ENCODE data around the gene FBXW4.

Gene FBXW4, protein sequence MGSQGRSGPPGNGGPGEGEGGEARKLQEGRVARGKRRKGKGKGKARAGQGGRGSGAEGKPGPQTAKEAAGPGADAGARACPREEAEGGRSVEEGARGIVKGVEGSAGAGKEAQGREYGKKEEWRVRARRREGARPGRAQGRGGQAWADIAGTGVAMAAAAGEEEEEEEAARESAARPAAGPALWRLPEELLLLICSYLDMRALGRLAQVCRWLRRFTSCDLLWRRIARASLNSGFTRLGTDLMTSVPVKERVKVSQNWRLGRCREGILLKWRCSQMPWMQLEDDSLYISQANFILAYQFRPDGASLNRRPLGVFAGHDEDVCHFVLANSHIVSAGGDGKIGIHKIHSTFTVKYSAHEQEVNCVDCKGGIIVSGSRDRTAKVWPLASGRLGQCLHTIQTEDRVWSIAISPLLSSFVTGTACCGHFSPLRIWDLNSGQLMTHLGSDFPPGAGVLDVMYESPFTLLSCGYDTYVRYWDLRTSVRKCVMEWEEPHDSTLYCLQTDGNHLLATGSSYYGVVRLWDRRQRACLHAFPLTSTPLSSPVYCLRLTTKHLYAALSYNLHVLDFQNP

DNA sequence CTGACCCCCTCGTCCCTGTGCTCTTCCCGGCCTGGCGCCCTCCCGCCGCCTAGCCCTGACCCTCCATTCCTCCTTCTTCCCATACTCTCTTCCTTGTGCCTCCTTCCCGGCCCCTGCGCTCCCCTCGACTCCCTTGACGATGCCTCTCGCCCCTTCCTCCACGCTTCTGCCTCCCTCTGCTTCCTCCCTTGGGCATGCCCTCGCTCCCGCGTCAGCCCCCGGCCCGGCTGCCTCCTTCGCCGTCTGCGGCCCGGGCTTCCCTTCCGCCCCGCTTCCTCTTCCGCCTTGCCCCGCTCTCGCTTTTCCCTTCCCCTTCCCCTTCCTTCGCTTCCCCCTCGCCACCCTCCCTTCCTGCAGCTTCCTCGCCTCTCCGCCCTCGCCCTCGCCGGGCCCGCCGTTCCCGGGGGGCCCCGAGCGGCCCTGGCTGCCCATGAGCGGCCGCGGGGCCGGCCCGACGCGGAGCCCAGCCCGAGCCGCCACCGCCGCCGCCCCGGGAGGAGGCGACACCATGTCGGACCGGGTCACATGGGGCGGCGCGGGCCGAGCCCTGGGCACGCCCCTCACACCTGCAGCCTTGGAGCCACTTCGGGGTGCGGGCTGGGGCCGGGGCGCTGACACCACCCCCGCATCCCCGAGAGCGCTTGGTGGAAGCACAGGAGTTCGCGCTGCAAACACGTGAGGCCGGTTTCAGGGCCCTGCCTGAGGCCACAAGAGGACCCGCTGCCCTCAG, at the start of gene FBXW4:
Gene FBXW4 (minus strand): TSS at position 497 of the 730 bp plus-strand sequence. CDS start 65 bp downstream, at position 432.
- peak; percentile 64 for DNase-seq

DNA sequence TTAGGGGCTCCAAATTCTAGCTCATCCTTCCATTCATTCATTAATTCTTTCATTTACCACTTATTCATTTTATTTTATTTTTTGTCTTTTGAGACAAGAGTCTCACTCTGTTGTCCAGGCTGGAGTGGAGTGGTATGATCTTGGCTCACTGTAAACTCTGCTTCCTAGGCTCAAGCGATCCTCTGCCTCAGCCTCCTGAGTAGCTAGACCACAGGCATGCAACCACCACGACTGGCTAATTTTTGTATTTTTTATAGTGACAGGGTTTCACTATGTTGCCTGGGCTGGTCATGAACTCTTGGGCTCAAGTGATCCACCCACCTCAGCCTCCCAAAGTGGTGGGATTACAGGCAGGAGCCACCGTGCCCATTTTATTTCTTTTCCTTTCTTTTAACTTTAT, 49.3 kb upstream of the FBXW4 start:
- no peak for DNase-seq

DNA sequence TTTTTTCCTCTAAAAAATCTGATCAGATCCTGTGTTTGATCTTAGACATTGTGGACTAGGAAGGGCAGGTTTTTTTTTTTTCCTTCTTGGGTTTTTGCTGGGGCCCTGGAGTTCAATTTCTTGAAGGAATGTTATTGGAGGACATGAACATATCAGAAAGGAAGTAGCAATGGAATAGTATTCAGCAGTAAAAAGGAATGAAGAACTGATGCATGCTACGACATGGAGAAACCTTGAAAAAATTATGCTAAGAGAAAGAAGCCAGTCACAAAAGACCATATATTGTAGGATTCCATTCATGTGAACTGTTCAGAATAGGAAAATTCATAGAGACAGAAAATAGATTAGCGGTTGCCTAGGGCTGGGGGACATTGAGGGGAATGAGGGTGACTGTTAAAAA, 47.0 kb upstream of the FBXW4 start:
- DNase-seq: no peak

DNA sequence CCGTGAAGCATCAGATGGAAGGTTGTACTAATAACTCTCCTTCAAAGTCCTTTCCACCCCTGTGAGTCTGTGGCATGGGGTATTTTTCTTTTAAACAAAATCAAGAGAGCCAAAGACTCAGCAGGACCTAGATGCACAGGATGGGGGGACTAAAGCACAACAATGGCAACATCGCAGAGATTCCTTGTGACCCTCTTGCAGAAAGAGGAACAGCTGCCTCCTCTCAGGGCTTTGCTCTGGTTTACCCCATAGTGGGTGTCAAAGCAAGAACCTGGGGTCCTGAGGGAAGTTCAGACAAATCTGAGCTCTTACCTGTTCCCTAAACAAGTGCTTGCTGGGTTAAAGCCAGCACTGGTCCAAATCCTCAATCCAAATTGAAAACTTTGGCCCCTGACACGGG, 41.7 kb upstream of the FBXW4 start:
- DNase-seq: no peak

DNA sequence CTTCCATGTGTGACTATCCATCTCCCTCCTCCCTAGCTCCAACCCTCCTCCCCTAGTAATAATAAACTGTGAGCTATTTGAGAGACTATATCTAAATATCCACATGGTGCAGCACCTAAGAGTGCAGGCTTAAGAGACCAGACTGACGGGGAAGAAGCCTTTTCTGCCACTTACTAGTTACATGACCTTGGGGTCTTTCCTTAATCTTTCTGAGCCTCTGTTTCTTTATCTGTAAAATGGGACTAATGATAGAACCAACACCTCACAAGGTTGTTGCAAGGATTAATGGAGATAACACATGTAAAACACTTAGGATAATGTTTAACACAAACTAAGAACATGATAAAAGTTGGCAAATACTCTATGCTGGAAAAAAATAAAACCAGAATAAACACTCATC, 37.1 kb upstream of the FBXW4 start:
- no peak for DNase-seq

DNA sequence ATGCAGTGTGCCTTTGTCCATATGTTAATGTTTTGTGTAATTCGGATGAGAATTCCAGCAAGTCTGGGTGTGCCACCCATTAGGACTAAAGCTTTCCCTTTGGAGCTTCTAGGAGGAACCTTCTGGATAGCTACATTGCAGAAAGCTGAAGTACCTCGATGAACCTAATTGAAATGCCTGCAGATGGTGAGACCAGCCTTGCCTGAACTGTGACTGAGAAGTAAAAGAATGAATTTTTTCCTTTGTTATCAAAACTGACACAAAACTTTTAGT, 31.1 kb upstream of the FBXW4 start:
- DNase-seq: no peak

DNA sequence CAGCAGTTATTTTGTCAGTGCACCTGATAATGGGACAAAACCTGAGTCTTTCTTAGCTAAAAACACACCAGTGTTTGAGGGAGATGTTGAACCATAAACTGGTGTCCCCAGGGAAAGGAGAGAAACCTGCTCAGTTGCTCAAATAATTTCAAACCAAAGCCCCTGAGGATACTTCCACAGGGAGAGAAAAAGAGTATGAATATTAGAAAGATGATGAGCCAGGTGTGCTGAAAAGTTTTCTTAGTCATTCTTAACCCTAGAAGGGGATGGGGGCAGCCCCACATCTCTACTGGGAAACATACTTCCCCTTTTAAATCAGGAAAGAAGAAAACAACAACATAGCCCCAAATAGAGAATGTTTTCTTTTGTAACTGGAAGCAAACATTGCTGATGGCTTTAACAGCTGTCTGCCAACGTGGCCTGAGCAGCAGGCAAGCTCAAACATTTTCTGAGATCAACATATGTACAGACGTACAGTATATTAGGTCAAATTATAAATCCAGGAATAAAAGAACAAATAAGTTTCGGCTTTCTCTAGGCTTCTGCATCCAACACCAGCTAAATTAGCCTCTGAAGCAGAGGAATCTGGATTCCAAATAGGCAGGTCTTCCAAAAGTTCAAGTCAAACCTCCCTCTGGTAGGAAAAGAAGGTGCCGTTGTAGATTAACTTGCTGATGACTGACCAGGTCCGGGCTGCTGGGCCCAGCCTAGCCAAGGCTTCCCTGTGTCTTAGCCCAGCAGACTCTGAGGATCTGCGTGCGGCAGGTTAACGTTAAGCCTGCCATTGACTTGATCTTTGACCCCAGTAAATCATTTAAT, 30.5 kb upstream of the FBXW4 start:
- no peak for DNase-seq

DNA sequence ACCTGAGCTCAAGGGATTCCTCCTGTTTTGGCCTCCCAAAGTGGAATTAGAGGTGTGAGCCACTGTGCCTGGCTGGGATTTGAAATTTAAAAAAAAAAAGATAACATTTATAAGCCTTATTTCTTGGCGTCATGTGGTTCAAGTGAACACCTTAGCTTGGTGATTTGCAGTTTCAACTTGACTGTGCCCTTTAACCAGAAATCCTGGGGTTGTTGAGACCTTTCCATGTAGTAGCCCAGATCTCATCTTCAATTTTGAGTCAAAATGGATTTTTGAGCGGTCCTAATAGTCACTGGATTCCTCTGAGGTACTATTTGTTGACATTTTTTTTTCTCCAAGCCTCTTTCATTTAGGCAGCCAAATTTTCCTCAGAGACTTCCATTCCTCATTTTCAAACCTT, 29.5 kb upstream of the FBXW4 start:
- DNase-seq: no peak

DNA sequence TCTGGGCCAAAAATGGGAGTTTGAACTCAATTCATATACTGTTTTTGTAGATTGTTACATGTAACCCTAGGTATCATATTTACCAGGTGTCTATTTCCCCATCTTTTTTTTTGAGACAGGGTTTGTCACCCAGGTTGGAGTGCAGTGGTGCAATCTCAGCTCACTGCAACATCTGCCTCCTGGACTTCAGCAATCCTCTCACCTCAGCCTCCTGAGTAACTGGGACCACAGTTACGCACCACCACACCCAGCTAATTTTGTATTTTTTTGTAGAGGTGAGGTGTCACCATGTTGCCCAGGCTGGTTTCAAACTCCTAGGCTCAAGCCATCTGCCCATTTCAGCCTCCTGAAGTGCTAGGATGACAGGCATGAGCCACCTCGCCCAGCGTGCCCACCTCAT, 28.2 kb upstream of the FBXW4 start:
- DNase-seq: no peak

DNA sequence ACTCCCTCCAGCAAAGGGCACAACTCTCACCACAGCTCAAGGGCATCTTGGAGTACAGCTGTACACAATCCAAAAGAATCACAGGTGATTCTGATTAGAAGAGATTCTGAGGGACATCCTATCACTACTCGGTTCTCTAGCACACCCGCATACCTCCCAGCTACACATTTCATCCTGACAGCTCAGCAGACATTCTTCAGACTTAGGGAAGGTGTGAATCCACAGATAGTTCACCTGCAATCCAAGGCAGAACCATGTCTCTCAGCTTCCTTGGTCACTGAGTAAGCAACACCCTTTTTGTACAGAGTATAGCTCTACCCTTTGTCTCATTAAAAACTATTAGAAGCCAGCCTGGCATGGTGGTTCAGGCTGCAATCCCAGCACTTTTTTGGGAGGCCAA, 26.8 kb upstream of the FBXW4 start:
- no peak for DNase-seq

DNA sequence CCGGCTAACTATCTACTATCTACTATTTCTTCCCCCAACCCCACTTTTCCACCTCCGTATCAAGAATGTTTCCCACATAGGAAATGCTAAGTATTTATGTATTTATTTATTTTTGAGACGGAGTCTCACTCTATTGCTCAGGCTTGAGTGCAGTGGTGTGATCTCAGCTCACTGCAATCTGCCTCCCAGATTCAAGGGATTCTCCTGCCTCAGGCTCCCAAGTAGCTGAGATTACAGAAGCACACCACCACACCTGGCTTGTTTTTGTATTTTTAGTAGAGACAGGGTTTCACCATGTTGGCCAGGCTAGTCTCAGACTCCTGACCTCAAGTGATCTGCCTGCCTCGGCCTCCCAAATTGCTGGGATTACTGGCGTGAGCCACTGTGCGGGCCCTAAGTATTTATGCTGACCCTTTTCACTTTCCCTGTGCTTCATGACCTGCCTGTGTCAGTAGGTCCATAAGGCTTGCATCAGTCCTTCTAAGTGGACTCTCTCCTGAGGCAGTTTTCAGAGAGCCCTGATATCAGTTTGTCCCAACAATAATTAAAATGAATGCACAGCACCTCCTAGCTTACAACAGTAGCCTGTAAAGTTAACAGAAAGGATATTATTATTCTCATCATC, 25.7 kb upstream of the FBXW4 start:
- DNase-seq: no peak

DNA sequence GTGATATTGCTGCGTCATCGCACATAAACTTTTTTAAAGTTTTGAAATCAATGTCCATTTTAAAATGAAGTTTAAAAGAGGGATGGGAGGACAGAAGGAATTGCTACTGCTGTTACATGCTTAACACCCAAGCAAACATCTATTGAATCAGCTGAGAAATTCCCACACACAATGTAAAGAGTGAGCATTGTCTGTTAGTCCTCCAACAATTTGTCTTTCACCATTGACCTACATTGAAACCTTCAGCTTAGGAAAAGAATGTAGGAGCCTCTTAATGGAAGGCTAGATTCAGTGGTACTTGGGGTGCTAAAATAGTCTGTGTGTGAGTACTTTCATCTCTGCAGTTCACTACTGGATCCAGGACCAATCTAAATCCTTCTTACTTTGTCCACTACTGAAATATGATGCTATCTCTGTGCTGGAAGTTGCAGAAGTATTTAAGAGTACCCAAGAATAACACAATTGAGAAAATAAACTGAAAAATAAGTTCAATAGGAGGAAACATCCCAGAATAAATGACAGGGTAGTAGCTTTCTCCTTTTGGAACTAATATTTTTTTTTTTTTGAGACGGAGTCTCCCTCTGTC, 23.8 kb upstream of the FBXW4 start:
- no peak for DNase-seq

DNA sequence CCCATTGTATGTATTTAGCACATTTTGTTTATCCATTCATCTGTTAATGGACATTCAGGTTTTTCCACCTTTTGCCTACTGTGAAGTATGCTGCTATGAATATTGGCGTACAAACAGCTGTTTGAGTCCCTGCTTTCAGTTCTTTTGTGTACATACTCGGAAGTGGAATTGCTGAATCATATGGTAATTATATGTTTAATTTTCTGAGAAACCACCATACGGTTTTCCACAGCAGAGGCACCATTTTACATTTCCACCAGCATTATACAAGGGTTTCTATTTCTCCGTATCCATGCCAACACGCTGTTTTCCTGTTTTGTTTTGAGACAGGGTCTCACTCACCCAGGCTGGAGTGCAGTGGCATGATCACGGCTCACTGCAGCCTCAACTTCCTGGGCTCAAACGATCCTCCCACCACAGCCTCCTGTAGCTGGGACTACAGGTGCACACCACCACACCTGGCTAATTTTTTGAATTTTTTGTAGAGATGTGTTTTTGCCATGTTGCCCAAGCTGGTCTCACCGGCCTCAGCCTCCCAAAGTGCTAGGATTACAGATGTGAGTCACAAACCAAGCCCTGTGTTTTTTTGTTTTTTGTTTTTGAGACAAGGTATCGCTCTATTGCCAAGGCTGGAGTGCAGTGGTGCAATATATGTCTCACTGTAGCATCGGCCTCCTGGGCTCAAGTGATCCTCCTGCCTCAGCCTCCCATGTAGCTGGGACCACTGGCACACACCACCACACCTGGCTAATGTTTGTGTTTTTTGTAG, 22.1 kb upstream of the FBXW4 start:
- DNase-seq: no peak

DNA sequence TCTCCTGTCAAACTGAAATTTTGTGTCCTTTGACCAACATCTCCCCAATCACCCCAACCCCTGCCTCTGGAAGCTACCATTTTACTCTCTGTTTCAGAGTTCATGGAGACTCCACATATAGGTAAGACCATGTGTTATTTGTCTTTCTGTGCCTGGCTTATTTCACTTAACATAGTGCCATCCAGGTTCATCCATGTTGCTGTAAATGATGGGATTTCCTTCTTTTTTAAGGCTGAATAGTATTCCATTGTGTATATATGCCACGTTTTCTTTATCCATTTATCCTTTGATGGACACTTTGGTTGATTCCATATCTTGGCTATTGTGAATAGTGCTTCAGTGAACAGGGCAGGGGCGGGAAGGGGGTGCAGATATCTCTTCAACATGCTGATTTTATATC, 18.0 kb upstream of the FBXW4 start:
- DNase-seq: no peak

DNA sequence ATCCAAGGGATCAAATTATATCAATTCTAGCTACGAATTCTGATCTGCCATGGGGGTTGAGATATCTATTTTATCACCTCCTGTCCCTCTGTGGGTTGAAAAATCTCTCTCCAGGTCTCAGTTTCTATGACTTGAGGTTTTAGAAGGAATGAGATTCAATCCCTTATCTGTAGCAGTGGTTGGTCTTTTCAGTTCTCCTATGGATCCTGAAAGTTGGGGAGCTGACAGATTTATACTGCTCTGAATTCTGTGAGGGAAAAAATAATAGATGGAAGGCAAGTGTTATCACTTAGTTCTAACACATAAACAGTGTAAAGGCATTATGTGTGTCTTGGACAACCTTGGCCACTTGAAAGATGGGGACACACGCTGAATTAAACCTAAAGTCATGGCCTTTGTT, 15.8 kb upstream of the FBXW4 start:
- DNase-seq: no peak

DNA sequence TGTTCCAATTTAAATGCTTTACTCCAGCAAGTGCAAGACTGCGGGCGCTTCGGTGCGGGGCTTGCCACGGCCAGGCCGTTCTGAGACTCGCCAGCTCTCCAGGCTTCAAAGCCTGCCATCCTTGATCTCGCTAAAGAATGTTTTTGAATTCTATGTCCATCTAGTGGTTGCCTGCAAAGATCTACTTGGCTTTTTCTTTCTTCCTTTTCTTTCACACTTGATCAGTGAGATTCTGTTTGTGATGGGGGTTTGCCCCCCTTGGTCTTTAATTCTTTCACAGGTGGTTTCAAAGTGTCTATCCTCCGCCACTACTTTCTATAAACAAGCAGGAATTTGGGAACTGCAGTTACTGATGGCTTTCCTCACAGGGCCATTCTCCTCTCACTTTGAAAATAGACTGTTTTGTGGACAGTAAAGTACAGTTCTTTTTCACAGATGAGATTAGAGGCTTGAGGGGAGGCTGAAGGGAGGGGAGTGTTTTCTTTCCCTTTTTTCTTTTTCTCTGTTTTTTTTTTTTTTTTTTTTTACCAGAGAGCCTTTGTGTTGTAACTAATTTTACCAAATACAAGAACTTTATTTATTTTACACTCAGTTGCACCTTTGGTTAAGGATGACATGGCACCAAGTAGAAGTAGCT, 15.2 kb upstream of the FBXW4 start:
- no peak for DNase-seq

DNA sequence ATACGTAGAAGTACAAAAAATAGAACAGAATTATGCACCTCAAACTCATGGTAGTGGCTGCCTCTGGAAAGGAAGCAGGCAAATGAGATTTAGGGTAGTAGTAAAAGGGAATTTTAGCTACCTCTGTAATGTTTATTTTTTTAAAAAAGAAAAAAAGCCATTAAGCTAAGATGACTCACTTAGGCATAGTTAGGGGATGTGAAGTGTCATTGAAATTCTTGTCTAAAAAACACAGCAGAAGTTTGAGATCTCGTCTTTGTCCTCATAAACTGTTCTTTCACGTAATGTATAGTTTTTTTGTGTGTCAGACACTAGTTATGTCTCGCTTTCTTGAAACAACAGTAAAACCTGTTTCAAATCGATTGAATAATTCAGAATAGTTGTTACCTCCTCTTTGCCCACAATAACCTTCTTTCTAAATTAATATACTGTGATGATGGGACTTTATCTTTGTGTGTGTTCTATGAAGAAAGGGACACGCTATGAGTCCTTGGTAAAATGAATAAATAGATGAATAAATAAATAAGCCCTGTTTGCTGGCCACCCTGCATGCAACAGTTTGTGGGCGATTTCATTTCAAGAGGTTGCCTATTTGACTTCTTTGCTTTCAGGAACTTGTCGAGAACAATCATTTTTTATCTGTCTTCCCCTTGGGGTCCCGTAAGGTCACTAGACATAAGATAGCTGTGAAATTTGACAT, 14.5 kb upstream of the FBXW4 start:
- no peak for DNase-seq

DNA sequence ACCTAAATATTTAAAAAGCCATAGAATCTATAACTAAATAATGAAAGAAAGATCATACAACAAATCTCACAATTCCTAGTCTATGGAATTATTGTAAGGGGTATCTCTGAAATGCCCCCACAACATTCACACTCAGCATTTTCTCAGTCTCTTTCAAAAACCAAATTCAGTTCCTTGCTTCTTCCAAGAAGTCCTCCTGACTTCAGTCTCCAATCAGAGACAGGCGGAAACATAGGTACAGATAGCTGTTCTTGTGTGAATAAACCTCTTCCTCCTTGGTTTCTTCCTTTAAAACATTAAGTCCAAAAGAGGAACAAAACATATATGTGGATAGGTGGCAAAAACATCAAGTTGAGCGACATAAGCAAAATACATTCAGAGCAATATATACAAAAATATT, 13.9 kb upstream of the FBXW4 start:
- DNase-seq: no peak

DNA sequence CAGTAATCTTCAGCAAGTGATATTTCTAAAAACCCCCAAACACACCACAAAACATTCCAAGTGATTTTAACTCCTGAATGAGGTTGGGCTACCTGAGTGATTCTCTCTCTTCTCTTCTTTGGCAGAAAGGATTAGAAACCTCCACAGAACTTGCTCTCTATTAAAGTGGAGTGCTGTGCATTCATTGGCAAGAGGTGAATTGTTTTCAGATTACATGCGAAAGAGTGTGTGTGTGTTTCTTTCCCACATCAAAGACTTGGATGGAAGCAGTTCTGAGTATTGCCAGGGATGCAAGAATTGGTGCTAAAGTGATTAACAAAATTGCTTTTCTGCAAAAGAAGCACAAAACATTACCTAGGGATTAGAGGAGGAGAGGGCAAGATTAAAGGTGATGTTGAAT, 13.1 kb upstream of the FBXW4 start:
- DNase-seq: no peak

DNA sequence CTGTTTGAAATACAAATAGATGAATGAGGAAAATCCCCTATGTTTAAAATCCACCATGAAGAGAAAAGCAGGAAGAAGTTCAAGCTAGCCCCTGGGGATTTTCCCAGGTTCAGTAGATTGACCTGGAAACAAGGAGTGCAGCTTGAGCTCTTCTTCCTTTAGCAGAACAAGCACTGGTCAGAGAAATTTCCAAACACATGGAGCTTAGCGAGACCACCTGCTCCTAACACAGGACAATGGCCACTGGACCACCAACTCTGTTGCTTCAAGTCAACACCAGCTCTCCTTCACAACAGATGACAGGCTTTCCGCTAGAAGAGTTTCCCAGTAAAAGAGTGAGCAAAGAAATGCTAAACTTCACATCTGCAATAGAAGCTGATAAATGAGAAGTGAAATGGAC, 9.4 kb upstream of the FBXW4 start:
- no peak for DNase-seq

DNA sequence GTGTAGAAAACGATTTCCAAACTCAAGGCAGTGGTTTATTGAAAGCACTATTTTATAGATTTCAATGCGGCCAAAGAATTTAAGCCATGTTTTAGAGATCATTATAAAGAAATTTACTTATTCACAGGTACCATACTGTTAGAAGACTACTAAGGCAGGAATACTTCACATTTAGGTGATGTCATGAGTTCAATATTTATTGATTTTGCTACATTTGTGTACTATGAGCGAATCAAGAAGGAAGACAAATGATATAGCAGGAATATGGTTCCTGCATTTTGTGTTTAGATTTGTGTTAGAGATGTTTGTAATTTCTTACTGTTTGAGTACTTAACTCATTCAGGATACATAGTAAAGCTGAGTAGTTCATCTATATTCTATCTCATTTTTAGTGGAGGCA, 1.7 kb upstream of the FBXW4 start:
- DNase-seq: no peak

Measured in activated gamma-delta T cell treated with Interleukin-2 at 50 U/mL for 16 hours (primary cell).